B cell (primary cell): ENCODE data around the gene GNGT1. TPM values are rescaled to one million over a fixed set of nuclear protein-coding genes. Genes with fewer than 3 reads are reported as not detected.
A peak's percentile ranks its signal among the peaks of the same experiment; 100 is the strongest.

Experiments used
- ATAC-seq: fragments of 200-7000 bp; cut with Tn5 transposase; one replicate; pipeline ENCODE4 v1.10.0; 2021; ENCODE audit warnings: low read depth, mild to moderate bottlenecking, moderate number of reproducible peaks, moderate library complexity
- CTCF ChIA-PET: fragments of 350-600 bp; sonication (Branson Sonifier 250); formaldehyde crosslinking; loops from one replicate; lab custom pipeline; 2021; ENCODE audit warnings: antibody characterized with exemption, inconsistent platforms; lab: Charles Lee
- POLR2A ChIA-PET: fragments of 350-600 bp; sonication (Branson Sonifier 250); formaldehyde crosslinking; loops from one replicate; lab custom pipeline; 2021; ENCODE audit warnings: antibody characterized with exemption; lab: Charles Lee
- DNase-seq: peaks from one replicate; pipeline ENCODE4 v3.0.0; 2013
- H2AFZ ChIP-seq: 2 replicates; pipeline ENCODE4 v1.6.1; 2012; ENCODE audit warnings: mild to moderate bottlenecking, low read depth, low read length; ENCODE audit not compliant: insufficient read depth, poor library complexity, severe bottlenecking
- H3K27ac ChIP-seq, 2 donors: 1 replicate in 1 of 2; 2 replicates in 1 of 2; pipeline ENCODE4 v1.5.1; 2012 to 2013; ENCODE audit warnings: low read length in 2 of 2, mild to moderate bottlenecking in 2 of 2, moderate library complexity in 1 of 2
- H3K27me3 ChIP-seq, 4 experiments: fragments of 200-600 bp in 1 of 4; sonication (generic) in 1 of 4; replicated peaks in 1 of 4; 1 replicate in 2 of 4; 2 replicates in 2 of 4; pipeline versions ENCODE4 v1.6.1 to v1.7.0; 2013 to 2016; ENCODE audit warnings: low read length in 3 of 4, mild to moderate bottlenecking in 2 of 4, mixed read lengths in 1 of 4, moderate library complexity in 1 of 4; ENCODE audit not compliant: insufficient read depth in 4 of 4, control insufficient read depth in 3 of 4; ENCODE audit errors: control extremely low read depth in 1 of 4
- H3K36me3 ChIP-seq, 2 experiments: replicated peaks in 1 of 2; 1 replicate in 1 of 2; 2 replicates in 1 of 2; pipeline versions ENCODE4 v1.6.1 to v1.7.1; 2013; ENCODE audit warnings: low read length in 1 of 2; ENCODE audit not compliant: insufficient read depth in 2 of 2, control insufficient read depth in 1 of 2; ENCODE audit errors: control extremely low read depth in 1 of 2, extremely low read depth in 1 of 2
- H3K4me1 ChIP-seq, 2 donors: fragments of 200-600 bp in 1 of 2; sonication (generic) in 1 of 2; 1 replicate in 1 of 2; 2 replicates in 1 of 2; pipeline versions ENCODE4 v1.5.1 to v1.6.1; 2013 to 2017; ENCODE audit warnings: low read length in 2 of 2; ENCODE audit not compliant: control insufficient read depth in 2 of 2, insufficient read depth in 2 of 2
- H3K4me2 ChIP-seq: replicated peaks from 2 replicates; pipeline ENCODE3; 2012; ENCODE audit warnings: mild to moderate bottlenecking, low read depth, low read length; ENCODE audit not compliant: poor library complexity, severe bottlenecking
- H3K4me3 ChIP-seq, 5 experiments: fragments of 200-600 bp in 1 of 5; sonication (generic) in 1 of 5; 1 replicate in 3 of 5; 2 replicates in 2 of 5; pipeline versions ENCODE4 v1.5.1 to v1.7.0; 2011 to 2016; ENCODE audit warnings: low read length in 4 of 5, mild to moderate bottlenecking in 4 of 5, low read depth in 2 of 5, control low read depth in 1 of 5, moderate library complexity in 1 of 5; ENCODE audit not compliant: insufficient read depth in 1 of 5; ENCODE audit errors: control extremely low read depth in 1 of 5, extremely low read depth in 1 of 5
- H3K79me2 ChIP-seq: fragments of 200-600 bp; sonication (generic); one replicate; pipeline ENCODE4 v1.6.0; 2016; ENCODE audit warnings: low read length; ENCODE audit not compliant: control insufficient read depth, insufficient read depth
- H3K9ac ChIP-seq: fragments of 200-600 bp; sonication (generic); 2 replicates; pipeline ENCODE4 v1.6.1; 2017; ENCODE audit warnings: mild to moderate bottlenecking, low read length, moderate library complexity
- H3K9me3 ChIP-seq, 3 donors: one replicate each; pipeline versions ENCODE4 v1.6.1 to v1.7.1; 2013; ENCODE audit warnings: low read length in 2 of 3; ENCODE audit not compliant: control insufficient read depth in 2 of 3, insufficient read depth in 1 of 3; ENCODE audit errors: control extremely low read depth in 1 of 3
- H4K20me1 ChIP-seq: 2 replicates; pipeline ENCODE4 v1.6.0; 2012; ENCODE audit warnings: mild to moderate bottlenecking, low read length; ENCODE audit not compliant: insufficient read depth, control insufficient read depth, poor library complexity, severe bottlenecking
- H3K27ac Mint-ChIP-seq: one replicate; pipeline ENCODE4 v1.8.0; 2021; ENCODE audit warnings: mixed read lengths
- H3K27me3 Mint-ChIP-seq: one replicate; pipeline ENCODE4 v1.8.0; 2021; ENCODE audit warnings: mixed read lengths
- H3K4me1 Mint-ChIP-seq: one replicate; pipeline ENCODE4 v1.8.0; 2021; ENCODE audit warnings: mixed read lengths
- H3K4me3 Mint-ChIP-seq: one replicate; pipeline ENCODE4 v1.8.0; 2021; ENCODE audit warnings: mixed read lengths
- H3K9me3 Mint-ChIP-seq: one replicate; pipeline ENCODE4 v1.8.0; 2022; ENCODE audit warnings: mixed read lengths; ENCODE audit not compliant: insufficient read depth
- CTCF ChIP-seq: fragments of 200-600 bp; IDR thresholded peaks from one replicate; pipeline ENCODE4 v1.8.0; 2022; ENCODE audit warnings: antibody characterized with exemption, mild to moderate bottlenecking
- EZH2 ChIP-seq: IDR thresholded peaks from 2 replicates; pipeline ENCODE4 v1.6.1; 2012; ENCODE audit warnings: borderline replicate concordance, low read depth, mild to moderate bottlenecking, moderate library complexity, low read length; ENCODE audit not compliant: insufficient read depth, poor library complexity, severe bottlenecking
- WGBS: methylation state at CpG from one replicate; pipeline ENCODE4 v1.1.5; 2013; ENCODE audit warnings: missing lambda C conversion rate; ENCODE audit not compliant: insufficient coverage; 5-methylcytosine and 5-hydroxymethylcytosine counted together
- intact Hi-C: fragments of 100-400 bp; cut with micrococcal nuclease; formaldehyde crosslinking; loops from one replicate; pipeline ENCODE4 v1.10.0; 2022
- polyA plus RNA-seq: library from polyadenylated mRNA; depleted of rRNA; stranded (reverse); fragments of >200 nt; gene quantifications from 2 replicates; pipeline ENCODE4 v1.2.3, GENCODE V29; 2012
- total RNA-seq, 2 donors: library from RNA; stranded (reverse); fragments of 120-200 nt in 1 of 2; gene quantifications; 1 replicate in 1 of 2; 2 replicates in 1 of 2; pipeline versions ENCODE4 v1.2.3 to v1.2.4, GENCODE V29; 2013 to 2022

The GNGT1 gene
- total and polyA plus RNA-seq, 2 donors (not counting 1 experiment from before 2014, with no cell fraction given) = not detected

GRCh38 chr7:93920496-93921182 lies 14.3 kb downstream of the GNGT1 start:
- Histone ChIP-seq H2AFZ (peak overlapping the region; percentile 87), H3K4me1 (peaks cover 13 to 14% of the 10 kb centered on the region in 2 donors), H3K9ac (no peak overlapping the region), H3K27me3 (peaks cover 0 to 6% (median 0%) of the 10 kb centered on the region in 4 experiments), H3K79me2 (no peaks in the 10 kb centered on the region), H3K4me2 (no peak overlapping the region), H3K27ac (no peak overlapping the region), H4K20me1 (no peaks in the 10 kb centered on the region), H3K36me3 (no peaks in the 10 kb centered on the region), H3K9me3 (no peaks in the 10 kb centered on the region), H3K4me3 (no peak overlapping the region)
- ChIA-PET CTCF (interaction anchor here (0.6 to 3.3 kb wide), 8 partner anchors 12 to 475 kb away, joined by 3 to 15 read pairs (median 4); partner anchors contain the start of gene COL1A2), POLR2A (interaction anchor here (0.7 kb wide), 1 partner anchor 130 kb away, joined by 4 read pairs; no protein-coding TSS in a partner anchor)
- H3K4me3 Mint-ChIP-seq = peak overlapping the region; percentile 53
- no peak for TF ChIP-seq CTCF
- TF ChIP-seq EZH2 = no peak
- intact Hi-C loops = loop anchor here (5.0 kb wide), 1 partner anchor 167 kb away; no protein-coding TSS in a partner anchor
- DNase-seq (no peak), ATAC-seq (no peak)
- no CpG with 5 or more reads among the region's 6 CpGs for WGBS
- H3K27me3 Mint-ChIP-seq = peaks cover 13% of the 10 kb centered on the region
- no peak overlapping the region for H3K27ac Mint-ChIP-seq
- no peaks in the 10 kb centered on the region for H3K9me3 Mint-ChIP-seq
- peaks cover 23% of the 10 kb centered on the region for H3K4me1 Mint-ChIP-seq

DNA sequence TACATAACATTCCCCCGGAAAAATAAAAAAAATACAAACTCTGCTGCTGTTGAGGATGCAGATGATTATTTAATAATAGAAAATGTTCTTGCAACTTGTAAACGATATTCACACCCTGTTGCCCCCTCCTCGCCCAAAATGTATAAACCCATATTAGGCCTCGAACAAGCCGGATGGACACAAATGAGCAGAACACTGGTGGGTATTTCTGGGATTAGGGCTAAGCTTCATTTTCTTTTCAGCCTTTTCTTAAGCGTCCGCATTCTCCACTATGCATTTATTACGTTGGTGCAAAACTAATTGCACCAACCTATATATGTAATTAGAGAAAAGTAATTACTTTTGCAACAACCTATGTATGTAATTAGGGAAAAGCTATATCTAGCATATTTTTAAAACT lies 14.8 kb downstream of the GNGT1 start:
- H3K27ac ChIP-seq = no peak overlapping the region
- H3K4me3 ChIP-seq = peak overlapping the region; percentile 53 to 83 (median 76)
- Mint-ChIP-seq H3K4me1 (peaks cover 23% of the 10 kb centered on the region), H3K27ac (no peak overlapping the region), H3K4me3 (peak overlapping the region; percentile 88), H3K9me3 (no peaks in the 10 kb centered on the region), H3K27me3 (peaks cover 13% of the 10 kb centered on the region)
- ChIA-PET POLR2A (interaction anchor here (0.6 to 0.7 kb wide), 2 partner anchors 129 to 241 kb away, joined by 4 to 5 read pairs; no protein-coding TSS in a partner anchor), CTCF (interaction anchor here (0.6 to 3.3 kb wide), 11 partner anchors 16 to 474 kb away, joined by 3 to 22 read pairs (median 5); partner anchors contain the start of gene COL1A2)
- no CpG with 5 or more reads among the region's 8 CpGs for WGBS
- no peaks in the 10 kb centered on the region for H3K79me2 ChIP-seq
- DNase-seq (no peak), ATAC-seq (no peak)
- peaks cover 0 to 6% (median 0%) of the 10 kb centered on the region in 4 experiments for H3K27me3 ChIP-seq
- no peaks in the 10 kb centered on the region for H3K9me3 ChIP-seq
- H2AFZ ChIP-seq = peak overlapping the region; percentile 87
- H3K36me3 ChIP-seq = no peaks in the 10 kb centered on the region
- peak overlapping the region; percentile 89 for H3K4me2 ChIP-seq
- H4K20me1 ChIP-seq = no peaks in the 10 kb centered on the region
- H3K4me1 ChIP-seq = peaks cover 13 to 14% of the 10 kb centered on the region in 2 donors
- H3K9ac ChIP-seq = peak overlapping the region; percentile 78
- intact Hi-C loops = loop anchor here (5.0 kb wide), 1 partner anchor 166 kb away; no protein-coding TSS in a partner anchor
- TF ChIP-seq CTCF = no peak
- TF ChIP-seq EZH2 = no peak
